GM18517 (cell line): Measurements from ENCODE around the gene MAPRE2.

Experiments used
- ATAC-seq: cut with Tn5 transposase; IDR thresholded peaks from one replicate; pipeline ENCODE4 v1.9.1; 2021; ENCODE audit warnings: mild to moderate bottlenecking, moderate library complexity; ENCODE audit not compliant: unreplicated experiment

MAPRE2 gene

GRCh38 chr18:35040988-35041814 lies at the start of gene MAPRE2:
TSS of gene MAPRE2 (plus strand) at chr18:35041413. CDS start at chr18:35041540, 127 bp downstream.
- peak; percentile 73 for ATAC-seq

- ATAC-seq, result no peak
Measured at GRCh38 chr18:34991561-34991960, 49.7 kb upstream of the MAPRE2 start.

DNA sequence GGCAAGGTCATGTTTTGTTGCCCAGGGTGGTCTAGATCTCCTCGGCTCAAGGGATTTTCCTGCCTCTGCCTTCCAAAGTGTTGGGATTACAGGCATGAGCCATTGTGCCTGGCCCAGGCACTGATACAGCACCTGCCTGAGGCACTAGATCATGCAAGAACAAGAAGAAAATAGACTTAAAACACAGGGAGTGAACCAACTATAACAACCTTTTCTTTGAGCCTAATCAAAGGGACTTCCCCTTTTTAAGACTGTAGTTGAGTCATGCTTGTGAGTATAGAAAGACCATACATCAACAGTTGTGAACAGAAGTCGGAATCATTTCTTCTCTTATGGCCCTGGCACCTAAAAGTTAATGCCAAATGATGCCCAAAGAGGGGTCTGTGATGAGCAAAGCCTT lies 47.9 kb upstream of the MAPRE2 start:
- no peak for ATAC-seq

DNA sequence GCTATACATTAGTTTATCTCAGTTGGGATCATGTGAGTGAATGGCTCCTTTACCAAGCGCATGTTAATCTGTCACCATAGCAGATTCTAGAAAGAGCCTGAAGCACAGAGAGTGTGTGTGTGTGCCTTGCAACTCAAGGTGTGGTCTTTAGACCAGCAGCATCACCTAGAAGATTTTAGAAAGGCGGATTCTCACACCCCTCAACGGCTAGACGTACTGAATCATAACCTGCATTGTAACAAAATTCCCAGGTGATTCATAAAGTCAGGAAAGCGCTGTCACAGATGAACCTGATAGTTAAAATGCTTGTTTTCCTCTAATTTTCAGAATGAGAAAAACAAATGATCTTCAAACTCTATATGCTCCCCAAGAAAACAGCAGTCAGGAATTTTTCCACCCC lies 45.5 kb upstream of the MAPRE2 start:
- ATAC-seq, result no peak

- ATAC-seq, result no peak
Measured at GRCh38 chr18:34998661-34999060, 42.6 kb upstream of the MAPRE2 start.

- no peak for ATAC-seq
Measured at GRCh38 chr18:34999756-35000289, 41.4 kb upstream of the MAPRE2 start.

- no peak for ATAC-seq
Measured at GRCh38 chr18:35000457-35000856, 40.8 kb upstream of the MAPRE2 start.

DNA sequence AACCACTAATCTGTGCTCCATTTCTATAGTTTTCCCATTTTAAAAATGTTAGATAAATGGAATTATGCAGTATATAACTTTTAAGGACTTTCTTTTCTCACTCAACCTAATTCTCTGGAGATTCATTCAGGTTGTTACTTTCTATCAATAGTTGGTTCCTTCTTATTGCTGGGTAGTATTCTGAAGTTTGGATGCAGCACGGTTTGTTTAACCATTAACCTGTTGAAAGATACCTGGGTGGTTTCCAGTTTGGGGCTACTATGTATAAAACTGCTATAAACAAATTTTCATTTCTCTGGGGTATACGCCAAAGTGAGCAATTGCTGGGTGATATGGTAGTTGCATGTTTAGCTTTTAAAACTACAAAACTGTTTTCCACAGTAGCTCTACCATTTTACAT lies 39.1 kb upstream of the MAPRE2 start:
- ATAC-seq, result no peak

- ATAC-seq, result peak; percentile 87
Measured at GRCh38 chr18:35005963-35006577, 35.1 kb upstream of the MAPRE2 start.

DNA sequence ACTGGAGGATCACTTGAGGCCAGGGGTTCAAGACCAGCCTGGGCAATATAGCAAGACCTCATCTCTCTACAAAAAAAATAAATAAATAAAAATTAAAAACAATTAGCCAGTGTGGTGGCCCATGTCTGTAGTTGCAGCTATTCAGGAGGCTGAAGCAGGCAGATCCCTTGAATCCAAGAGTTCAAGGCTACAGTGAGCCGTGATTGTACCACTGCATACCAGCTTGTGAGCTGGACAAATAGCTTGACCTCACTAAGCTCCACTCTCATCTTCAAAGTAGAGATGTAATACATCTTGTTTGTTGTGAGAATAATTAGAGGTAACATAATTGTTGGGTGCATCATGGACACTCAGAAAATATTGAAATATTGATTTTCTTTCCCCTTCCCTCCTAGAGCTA lies 31.1 kb upstream of the MAPRE2 start:
- no peak for ATAC-seq

DNA sequence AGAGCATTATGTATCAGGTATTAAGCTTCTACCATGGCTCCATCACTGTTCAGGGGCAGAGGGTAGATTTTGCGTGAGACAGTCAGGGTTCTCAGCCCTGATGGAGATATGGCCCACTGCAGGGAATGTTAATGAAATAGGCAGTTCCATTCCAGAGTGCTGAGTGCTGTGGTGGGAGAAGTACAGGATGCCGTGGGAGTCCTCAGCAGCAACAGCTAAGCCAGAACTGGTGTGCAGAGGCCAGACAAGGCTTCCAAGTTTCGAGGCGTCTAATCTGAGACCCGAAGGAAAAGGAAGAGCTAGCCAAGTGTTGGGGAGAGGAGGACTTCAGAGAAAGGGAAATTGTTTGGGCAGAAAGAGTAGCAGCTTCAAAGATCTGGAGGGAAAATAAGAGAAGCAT lies 30.2 kb upstream of the MAPRE2 start:
- no peak for ATAC-seq

DNA sequence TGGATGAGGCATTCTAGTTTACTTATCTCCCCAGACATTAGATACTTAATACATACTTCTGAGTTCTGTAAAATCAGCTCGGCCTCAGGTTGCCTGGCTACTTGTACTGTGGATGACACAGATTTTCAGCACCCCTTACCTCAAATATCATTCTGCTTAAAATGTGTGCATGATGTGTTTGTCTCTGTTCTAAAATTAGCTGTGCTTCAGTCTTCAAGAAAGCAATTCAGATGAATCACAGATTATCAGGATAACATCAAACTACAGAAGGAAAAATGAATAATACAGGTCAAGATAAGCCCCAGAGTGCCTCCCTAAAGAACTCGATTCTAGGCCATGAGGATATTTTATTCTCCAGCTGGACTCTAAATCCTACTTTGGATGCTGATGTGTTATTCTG lies 21.3 kb upstream of the MAPRE2 start:
- no peak for ATAC-seq

GRCh38 chr18:35022426-35023001 lies 18.7 kb upstream of the MAPRE2 start:
- no peak for ATAC-seq

- ATAC-seq, result no peak
Measured at GRCh38 chr18:35024196-35024595, 17.0 kb upstream of the MAPRE2 start.

DNA sequence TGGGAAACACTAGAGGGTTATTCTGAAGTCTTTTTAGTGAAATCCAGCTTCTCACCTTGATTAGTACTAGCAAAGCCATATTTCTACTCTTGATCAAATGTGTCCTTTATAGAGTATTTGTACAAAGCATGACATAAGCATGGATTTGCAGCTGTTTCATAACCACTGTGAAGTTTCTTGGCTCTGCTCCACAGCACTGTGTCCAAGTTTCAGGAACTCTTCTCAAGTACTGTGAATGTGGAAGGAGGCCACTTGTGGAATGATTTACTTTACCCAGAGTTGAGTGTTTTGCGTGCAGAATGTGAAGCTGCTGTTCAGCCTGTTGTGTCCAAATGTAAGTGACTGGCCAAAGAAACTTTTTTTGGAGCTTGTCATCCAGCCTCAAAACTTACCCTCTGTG lies 16.2 kb upstream of the MAPRE2 start:
- ATAC-seq, result no peak

DNA sequence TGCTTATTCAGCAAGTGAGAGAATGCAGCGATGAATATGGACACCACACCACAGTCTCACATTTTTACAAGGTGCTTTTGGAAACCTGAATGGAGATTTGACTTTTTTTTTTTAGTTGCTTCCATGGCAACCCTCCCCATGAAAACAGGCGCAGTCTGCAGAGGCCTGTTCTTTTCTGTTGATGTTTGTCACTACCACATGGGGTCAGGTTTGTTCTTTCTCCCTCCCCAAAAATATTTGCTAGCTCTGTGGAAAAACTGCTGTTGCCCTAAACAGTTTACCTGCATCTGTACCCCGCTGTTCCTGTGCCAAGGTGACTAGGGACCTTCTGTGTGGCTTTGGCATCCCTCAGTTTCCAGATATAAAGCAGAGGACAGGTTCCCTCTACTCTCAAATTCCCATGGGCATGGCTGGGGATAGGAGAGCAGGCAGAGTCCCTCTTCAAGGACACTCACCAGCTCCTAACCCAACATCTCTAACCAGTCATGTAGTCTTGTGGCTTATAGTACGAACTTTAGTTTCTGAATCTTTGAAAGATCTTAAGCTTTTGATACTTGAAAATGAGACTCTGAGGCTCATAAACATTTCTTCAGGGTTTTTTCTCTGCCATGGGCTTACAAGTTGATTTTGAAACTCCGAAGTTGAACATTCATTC lies 14.7 kb upstream of the MAPRE2 start:
- ATAC-seq, result no peak

DNA sequence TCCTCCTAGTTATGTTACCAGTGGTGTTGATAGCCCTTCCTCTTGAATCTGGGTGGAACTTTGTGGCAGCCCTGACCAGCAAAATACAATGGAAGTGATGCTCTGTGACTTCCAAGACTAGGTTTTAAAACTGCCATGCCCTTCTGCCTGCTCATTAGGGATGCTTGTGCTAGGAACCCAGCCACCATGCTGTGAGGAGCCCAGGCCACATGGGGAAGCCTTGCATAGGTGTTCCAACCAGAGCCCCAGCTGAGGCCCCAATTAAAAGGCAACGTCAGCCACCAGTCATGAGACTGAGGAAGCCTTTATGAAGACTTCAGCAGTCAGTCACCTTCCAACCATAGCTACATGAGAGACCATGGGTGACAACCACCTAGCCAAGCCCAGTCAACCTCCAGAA lies 14.0 kb upstream of the MAPRE2 start:
- no peak for ATAC-seq

DNA sequence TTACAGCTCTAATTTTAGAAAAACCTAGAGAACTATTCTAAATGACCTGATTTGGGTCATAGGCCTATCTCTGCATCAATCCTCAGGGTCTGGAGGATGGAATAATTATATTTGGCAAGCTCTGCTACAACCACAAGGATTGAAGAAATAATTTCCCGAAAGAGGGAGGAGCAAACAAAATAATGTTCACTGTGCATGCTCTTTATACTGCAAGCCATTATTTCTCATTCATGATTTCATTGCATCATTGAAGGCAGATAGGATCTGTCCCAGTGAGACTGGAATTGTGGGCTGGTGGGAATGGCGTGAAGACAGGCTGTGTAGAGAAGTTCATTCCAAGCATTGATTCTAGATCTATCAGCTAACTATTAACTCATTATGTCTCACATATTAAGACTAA lies 12.7 kb upstream of the MAPRE2 start:
- no peak for ATAC-seq

GRCh38 chr18:35029103-35029502 lies 12.1 kb upstream of the MAPRE2 start:
- no peak for ATAC-seq

GRCh38 chr18:35029770-35030169 lies 11.4 kb upstream of the MAPRE2 start:
- ATAC-seq, result peak; percentile 95

DNA sequence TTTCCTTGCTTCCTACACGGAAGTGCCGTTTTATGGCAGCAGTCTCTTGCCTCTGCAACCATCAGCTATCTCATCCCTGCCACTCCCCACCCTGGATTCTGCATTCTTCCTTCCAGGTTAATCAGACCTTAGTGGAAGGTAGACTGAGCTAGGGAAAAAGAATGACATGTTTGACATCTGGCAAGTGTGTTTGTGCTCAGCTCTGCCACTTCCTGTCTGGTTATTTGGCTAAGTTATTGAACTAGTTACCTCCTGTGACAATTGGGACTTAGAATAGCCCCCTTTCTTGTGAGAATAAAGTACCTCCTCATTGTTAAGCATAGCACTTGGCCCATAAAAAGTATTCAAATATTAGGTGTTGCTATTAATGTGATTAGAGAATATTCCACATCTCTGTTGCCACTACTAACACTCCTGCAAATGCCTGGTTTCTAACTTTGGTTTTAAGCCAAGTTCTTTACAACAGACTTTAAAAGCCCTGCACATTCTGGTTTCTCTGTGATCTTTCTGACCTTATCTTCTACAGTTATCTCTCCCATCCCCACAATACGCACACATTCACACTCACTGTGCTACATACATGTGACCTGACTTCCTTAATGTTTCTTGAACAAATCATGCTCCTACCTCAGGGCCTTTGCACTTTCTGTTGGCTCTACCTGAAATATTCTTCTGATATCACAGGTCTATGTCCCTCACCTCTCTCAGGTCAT lies 10.8 kb upstream of the MAPRE2 start:
- peak; percentile 41 for ATAC-seq
